Measurements from ENCODE around the gene FREM3.
"Not testable (repeated sequence)": the region's sequence is repeated elsewhere in the genome, so short reads cannot be mapped to it uniquely, and the experiment has no call there.

The FREM3 gene

DNA sequence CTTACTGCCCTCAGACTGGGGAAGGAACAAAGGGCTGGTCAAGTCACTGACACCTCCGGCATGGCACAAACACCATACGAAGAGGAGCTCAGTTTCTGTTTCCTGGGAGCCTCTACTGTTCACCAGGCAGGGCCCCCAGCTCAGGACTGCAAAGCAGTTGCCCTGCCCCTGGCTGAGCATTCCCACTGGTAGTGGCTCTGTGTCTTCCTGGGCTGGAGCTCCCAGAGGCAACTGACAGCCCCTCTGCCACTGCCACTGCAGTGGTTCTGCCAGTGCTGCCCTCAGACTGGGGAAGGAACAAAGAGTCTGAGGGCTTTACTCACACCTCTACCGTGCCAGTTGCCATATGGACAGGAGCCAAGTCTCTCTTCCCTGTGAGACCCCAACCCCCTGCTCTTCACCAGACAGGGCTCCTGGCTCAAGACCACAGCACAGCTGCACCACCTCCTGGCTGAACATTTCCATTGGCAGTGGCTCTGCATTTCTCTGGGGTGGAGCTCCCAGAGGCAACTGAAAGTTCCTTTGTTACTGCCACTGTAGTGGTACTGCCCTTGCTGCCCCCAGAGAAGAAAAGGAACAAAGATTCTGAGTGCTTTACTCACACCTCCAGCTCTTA, 119.0 kb downstream of the FREM3 start:
- DNase-seq (ENCODE audit: low read depth), result no peak

DNA sequence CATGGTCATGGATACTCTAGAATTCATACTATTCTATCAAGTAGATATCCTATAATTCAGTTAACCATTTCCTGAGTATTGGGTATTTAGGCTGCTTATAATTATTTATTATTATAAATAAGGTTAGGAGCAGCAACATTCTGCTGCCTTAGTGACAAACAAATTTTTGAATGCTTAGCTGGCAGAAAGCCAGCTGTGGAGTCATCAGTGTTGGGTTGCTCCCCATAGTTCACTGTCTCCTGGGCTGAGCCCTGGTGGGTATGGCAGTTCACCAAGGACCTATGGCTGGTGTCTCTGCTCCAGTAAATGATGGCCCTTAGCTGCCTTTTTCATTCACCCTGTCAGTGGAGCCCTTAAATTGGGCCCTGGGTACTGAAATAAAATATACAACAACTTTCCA, 125.1 kb downstream of the FREM3 start:
- DNase-seq (ENCODE audit: low read depth), result no peak

DNA sequence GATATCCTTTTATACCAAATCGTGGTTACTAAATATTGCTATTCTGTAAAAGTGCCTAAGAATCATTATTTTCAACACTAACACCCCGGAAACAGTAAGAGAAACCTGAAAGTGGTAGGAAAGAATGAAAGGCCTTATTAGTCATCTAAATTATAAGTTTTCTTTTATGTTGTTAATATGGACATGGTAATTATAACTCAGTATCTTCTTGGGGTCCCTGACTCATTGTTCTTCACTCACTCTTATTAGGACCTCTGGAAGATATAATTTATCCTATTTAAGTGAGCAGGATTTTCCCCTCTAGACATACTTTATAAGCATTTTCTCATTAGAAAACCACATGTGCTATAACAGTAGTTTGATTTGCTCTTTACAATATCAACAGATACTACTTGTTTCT, 136.0 kb downstream of the FREM3 start:
- no peak for DNase-seq (ENCODE audit: low read depth)

DNA sequence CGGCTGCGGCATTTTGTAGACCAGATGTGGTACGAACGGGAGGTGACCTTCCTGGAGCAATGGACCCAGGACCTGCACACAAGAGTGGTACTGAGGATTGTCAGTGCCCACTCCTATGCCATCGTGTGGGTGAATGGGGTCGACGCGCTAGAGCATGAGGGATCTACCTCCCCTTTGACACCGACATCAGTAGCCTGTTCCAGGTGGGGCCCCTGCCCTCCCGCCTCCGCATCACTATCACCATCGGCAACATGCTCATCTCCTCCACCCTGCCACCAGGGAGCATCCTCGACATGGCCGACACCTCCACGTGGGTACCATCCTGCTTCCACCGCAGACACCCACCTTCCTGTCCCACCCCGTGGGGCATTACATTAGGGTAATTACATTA, 140.7 kb downstream of the FREM3 start:
- peak; percentile 2 for DNase-seq (ENCODE audit: low read depth)

DNA sequence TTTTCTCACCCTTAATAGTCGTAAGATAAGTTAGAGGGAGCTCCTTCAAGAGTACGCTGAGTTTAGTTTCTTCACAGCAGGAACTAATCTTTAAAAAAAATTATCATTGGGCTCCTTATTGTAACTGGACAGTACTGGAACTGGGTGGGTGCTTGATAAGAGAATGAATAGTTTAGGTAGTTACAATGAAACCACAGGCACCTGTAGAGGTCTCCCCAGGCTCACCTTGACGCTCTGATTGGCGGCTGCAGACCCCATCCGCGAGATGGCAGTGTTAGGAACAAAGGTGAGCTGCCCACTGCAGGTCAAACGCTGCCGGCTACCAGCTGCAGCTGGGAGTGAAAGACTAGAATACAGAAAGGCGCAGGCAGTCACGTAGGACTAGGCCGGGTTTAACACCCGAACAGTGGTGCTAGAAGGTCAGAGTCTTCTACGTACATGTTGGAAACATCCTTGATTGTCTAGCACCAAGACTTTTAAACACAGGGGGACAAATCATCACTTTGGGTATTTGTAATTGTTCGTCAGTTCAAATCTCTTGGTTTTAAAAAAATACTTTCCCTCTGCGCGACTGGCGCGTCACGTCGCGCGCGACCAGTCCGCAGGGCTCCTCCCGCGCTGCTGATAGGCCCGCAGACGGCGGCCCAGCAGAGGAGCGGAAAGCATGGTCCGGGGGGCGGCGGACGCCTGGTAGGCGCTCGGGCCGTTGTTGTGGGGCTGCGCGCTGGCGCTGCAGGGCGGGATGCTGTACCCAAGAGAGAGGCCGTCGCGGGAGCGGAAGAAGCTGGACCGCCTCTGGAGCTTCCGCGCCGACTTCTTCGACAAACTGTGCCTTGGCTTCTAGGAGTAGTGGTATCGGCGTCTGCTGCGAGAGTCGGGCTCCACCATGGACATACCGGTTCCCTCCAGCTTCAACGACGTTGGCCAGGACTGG, 141.4 kb downstream of the FREM3 start:
- peak; percentile 56 for DNase-seq (ENCODE audit: low read depth)

DNA sequence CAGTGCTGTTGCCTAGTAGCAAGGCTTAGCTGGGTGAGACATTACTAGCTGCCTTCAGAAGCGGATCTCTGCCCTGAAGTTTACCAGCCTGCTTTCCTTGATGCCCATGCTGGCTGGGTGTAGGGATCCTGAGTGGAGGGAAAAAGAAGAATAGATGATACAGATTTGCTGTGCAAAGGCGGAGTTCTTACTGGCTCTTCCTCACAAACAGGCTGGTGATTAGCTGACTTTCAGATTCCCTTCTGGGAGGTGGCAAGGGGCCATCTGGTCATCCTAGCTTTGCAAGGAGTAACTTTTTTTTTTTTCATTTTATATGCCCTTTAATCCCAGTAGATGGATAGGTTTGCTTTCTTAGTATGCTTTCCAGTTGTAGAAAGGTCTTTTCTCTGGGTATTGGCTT, 142.2 kb downstream of the FREM3 start:
- no peak for DNase-seq (ENCODE audit: low read depth)

DNA sequence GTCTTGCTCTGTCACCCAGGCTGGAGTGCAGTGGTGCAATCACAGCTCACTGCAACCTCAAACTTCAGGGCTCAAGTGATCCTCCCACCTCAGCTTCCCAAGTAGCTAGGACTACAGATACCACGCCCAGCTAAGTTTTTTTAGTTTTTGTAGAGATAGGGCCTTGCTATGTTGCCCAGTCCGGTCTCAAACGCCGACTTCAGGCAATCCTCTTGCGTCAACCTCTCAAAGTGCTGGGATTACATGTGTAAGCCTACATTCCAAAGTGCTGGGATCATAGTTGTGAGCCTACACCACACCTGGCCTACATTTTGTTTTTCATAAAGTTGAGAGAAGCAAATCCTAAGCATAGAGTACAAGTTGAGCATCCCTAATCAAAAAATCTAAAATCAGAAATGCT, 144.8 kb downstream of the FREM3 start:
- DNase-seq (ENCODE audit: low read depth), result peak; percentile 65

DNA sequence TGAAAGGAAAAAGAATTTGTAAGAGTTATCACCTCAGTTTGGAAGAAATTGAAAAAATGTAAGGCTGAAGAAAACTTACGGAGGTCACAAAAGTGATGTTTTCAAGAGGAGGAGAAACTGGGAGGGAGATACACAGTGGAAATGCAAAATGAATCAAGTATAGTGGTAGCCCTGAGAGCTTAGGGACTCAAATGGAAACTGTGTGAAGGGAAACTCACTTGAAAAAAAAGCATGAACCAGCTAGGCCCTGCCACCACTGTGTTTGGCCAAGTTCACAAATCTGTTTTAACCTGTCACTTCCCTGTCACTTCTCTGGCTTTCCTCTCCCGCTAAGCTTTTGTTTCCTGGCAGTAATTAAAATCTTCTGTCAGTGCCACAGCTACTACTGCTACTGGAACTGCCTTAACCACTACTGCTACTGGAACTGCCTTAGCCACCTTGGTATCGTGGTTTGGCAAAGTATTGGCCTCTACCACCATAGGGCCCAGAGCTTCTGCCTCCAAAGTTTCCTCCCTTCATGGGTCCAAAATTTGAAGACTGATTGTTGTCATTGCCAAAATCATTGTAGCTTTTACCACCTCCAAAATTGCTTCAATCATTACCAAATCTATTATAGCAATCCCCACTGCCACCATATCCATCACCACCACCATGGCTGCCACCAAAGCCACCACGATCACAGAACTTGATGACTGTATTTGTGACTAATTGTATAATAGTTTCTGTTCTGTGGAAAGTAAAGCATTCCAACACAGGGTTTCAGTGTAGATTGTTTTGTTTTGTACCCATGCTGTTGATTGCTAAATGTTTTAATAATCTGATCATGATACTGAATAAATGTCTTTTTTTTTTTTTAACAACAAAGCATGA, 145.5 kb downstream of the FREM3 start:
- DNase-seq (ENCODE audit: low read depth), result no peak

DNA sequence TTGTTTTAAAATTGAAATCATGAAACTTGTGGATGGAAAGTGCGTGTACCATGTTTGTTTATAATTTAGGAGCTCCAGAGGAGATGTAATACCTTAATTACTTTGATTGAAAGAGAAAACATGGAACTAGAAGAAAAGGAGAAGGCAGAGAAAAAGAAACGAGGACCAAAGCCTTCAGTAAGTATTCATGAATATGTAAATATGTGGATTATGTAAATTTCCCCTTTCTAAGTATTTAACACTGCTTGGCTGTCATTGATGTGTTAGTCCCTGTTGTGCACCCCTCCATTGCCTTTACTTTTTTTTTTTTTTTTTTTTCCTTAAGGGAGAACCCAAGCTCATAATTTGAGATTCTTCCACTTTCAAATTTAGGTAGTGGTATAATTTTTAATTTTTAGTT, 150.5 kb downstream of the FREM3 start:
- no peak for DNase-seq (ENCODE audit: low read depth)

DNA sequence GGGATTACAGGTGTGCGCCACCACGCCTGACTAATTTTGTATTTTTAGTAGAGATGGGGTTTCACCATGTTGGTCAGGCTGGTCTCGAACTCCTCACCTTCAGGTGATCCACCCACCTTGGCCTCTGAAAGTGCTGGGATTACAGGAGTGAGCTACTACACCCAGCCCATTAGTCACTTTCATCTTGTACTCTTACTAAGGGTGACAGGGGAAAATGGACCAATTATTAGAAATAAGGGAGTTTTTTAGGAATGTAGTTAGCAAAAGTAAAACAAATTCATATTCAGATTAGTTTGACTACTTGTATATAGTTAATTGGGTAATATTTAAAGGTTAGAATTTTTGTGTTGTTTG, 160.8 kb downstream of the FREM3 start:
- no peak for DNase-seq (ENCODE audit: low read depth)

DNA sequence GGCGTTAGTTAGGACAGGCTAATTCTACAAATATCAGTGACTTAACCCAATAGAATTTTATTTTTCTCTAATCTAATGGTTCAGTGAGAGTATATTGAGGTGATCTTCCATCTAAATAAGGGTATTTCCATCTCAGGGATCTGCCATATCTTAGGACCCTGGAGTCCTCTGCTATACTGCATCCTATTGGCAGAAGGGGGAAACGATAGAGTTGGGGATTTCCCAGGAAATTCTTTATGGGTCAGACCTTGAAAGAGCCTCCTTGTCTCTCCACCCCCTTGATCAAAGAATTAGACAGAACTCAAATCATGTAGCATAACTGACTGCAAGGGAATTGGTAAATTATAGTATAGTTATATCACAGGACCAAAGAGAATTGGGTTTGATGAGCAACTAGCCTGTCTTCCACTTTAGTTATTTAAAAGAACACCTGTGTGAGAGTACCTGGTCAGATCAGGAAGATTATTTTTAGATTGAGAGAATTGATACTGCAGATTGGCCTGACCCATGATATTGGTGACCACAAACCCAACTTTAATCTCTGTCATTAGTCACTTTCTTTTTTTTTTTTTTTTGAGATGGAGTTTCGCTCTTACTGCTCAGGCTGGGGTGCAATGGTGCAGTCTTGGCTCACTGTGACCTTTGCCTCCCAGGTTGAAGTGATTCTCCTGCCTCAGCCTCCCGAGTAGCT, 161.4 kb downstream of the FREM3 start:
- no peak for DNase-seq (ENCODE audit: low read depth)

DNA sequence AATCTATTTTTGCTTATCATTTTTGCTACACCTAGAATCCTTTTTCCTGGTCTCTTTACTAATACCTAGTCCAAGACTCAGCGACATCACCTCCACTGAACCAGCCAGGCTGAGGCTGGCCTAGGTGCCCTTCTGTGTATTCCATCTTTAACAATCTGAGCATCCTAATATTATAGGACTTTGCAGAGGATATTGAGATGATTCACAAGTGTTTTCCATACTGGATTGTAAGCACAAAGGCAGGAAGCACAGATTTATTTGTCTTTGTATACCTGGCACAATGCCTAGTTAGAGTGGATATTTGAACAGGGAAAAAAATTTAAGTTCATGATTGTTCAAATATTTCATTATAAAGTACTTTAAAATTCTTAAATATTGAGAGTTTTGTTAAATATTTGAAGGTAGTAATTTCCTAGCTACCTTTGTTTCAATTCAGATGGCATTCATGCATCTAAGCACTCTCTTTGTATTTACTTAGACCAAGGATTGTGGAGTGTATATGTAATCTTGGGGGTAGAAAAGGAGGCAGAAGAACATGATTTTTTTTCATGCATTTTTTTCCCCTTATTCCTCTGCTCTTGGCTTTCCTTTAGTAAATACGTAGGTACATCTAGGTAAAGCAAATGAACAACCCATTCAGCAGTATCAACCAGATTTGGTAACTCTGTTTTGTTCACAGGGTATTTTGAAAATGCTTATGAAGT, 168.5 kb downstream of the FREM3 start:
- no peak for DNase-seq (ENCODE audit: low read depth)

DNA sequence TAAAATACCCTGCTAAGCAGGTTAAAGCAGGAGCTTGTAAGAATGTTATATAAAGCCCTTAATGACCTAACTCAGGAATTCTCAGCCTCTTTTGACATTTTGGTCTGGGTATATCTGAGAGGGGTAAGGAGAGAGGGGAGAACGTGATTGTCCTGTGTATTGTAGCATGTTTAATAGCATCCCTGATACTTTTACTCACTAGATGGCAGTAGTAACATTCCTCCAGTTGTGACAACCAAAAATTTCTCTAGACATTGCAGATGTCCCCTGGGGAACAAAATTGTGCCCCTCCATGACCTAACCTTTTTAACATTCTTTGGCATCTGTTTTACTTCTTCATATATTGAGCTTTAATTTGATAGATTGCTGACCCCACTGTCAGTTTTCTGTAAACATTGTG, 169.1 kb downstream of the FREM3 start:
- DNase-seq (ENCODE audit: low read depth), result no peak

DNA sequence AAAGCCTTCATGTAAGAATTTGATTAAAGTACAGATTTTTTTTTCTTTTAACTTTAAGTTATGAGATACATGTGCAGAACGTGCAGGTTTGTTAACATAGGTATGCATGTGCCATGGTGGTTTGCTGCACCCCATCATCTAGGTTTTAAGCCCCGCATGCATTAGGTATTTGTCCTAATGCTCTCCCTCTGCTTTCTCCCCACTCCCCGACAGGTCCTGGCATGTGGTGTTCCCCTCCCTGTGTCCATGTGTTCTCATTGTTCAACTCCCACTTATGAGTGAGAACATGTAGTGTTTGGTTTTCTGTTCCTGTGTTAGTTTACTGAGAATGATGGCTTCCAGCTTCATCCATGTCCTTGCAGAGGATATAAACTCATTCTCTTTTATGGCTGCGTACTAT, 172.4 kb downstream of the FREM3 start:
- not testable (repeated sequence) for DNase-seq (ENCODE audit: low read depth)
